ENCODE results near the gene TAS2R5. TPM values are rescaled to one million over a fixed set of nuclear protein-coding genes. Genes with fewer than 3 reads are reported as not detected.

Gene TAS2R5
- total RNA-seq, 1 experiment from 2014 or later, result 0.77 TPM

DNA sequence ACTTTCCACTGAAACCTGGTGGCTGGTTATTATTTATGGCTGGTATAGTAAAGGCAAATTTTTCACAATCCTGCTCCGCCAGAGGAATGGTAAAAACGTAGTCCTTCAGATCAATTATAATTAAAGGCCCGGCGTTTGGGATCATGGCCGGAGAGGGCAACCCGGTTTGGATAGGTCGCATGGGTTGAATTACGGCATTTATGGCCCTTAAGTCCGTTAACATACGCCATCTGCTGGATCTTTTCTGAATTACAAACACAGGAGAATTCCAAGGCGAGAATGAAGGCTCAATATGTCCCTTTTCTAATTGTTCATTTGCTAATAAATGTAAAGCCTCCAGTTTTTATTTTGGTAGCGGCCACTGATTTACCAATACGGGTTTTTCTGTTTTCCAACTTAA lies 37.4 kb upstream of the TAS2R5 start:
- no TSS peak for BruUV-seq (replicated peaks)
- Histone ChIP-seq H3K27me3 (ENCODE audit: control insufficient read depth, insufficient read depth, low read length) (no peaks in the 10 kb centered on the region), H3K27ac (ENCODE audit: low read length) (no peak overlapping the region), H3K36me3 (ENCODE audit: control insufficient read depth, insufficient read depth, low read length) (peaks cover 33% of the 10 kb centered on the region), H3K9me3 (ENCODE audit: control insufficient read depth, insufficient read depth, low read depth, low read length) (peaks cover 23% of the 10 kb centered on the region), H3K4me3 (ENCODE audit: low read depth in 2 of 2, low read length in 2 of 2) (no peak overlapping the region), H3K4me1 (ENCODE audit: control insufficient read depth, insufficient read depth, low read length) (no peaks in the 10 kb centered on the region)
- TF ChIP-seq SIN3A (IDR thresholded peaks at IDR 0.05; ENCODE audit: borderline replicate concordance, insufficient read depth, low read depth, low read length), result no peak
- TF ChIP-seq TCF7L2 (IDR thresholded peaks at IDR 0.05; ENCODE audit: low read depth, low read length), result no peak
- TF ChIP-seq, protein P1, sequence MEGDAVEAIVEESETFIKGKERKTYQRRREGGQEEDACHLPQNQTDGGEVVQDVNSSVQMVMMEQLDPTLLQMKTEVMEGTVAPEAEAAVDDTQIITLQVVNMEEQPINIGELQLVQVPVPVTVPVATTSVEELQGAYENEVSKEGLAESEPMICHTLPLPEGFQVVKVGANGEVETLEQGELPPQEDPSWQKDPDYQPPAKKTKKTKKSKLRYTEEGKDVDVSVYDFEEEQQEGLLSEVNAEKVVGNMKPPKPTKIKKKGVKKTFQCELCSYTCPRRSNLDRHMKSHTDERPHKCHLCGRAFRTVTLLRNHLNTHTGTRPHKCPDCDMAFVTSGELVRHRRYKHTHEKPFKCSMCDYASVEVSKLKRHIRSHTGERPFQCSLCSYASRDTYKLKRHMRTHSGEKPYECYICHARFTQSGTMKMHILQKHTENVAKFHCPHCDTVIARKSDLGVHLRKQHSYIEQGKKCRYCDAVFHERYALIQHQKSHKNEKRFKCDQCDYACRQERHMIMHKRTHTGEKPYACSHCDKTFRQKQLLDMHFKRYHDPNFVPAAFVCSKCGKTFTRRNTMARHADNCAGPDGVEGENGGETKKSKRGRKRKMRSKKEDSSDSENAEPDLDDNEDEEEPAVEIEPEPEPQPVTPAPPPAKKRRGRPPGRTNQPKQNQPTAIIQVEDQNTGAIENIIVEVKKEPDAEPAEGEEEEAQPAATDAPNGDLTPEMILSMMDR (IDR thresholded peaks at IDR 0.05), result peak; percentile 66
- ATAC-seq (no peak), DNase-seq (ENCODE audit: low read depth, low spot score) (no peak)
- ChIA-PET CTCF (no interaction called here), POLR2A (no interaction called here)
- intact Hi-C loops (cut with micrococcal nuclease; ENCODE audit: unreplicated experiment) (no loop called here), in situ Hi-C loops (cut with HindIII; ENCODE audit: low pct_unique_long_range_greater_than_20kb, low sequenced_read_pairs) (no loop called here)

DNA sequence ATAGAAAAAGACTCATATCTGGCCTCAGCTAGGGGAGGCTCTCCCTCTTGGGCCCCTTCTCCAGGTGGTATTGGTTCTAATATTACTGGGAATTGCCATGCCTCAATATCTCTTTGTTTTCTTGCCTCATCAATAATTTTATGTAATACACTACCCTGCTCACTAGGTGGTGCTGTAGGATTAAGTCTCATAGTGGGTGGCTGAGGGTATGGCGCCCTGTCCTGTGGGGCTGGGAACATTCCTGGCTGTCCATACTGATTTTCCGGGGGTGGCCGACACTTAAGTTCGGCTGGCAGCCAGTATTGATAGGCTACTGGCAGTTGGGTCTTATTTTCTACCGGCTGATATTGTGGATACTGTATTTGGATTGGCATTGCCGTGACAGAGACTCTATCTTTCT lies 35.1 kb upstream of the TAS2R5 start:
- H3K4me3 ChIP-seq (ENCODE audit: low read depth in 2 of 2, low read length in 2 of 2), result no peak overlapping the region
- peaks cover 21% of the 10 kb centered on the region for H3K36me3 ChIP-seq (ENCODE audit: control insufficient read depth, insufficient read depth, low read length)
- intact Hi-C loops (cut with micrococcal nuclease; ENCODE audit: unreplicated experiment), result no loop called here
- no peaks in the 10 kb centered on the region for H3K4me1 ChIP-seq (ENCODE audit: control insufficient read depth, insufficient read depth, low read length)
- BruUV-seq (replicated peaks), result no TSS peak
- DNase-seq (ENCODE audit: low read depth, low spot score) (no peak), ATAC-seq (peak; percentile 58; the same call in 1 of the 2 replicates)
- in situ Hi-C loops (cut with HindIII; ENCODE audit: low pct_unique_long_range_greater_than_20kb, low sequenced_read_pairs), result no loop called here
- CTCF ChIA-PET, result no interaction called here
- no peak overlapping the region for H3K27ac ChIP-seq (ENCODE audit: low read length)
- POLR2A ChIA-PET, result no interaction called here
- peaks cover 19% of the 10 kb centered on the region for H3K9me3 ChIP-seq (ENCODE audit: control insufficient read depth, insufficient read depth, low read depth, low read length)
- TF ChIP-seq POLR2AphosphoS5 (IDR thresholded peaks at IDR 0.05; ENCODE audit: low read depth, low read length) (no peak), SIN3A (IDR thresholded peaks at IDR 0.05; ENCODE audit: borderline replicate concordance, insufficient read depth, low read depth, low read length) (no peak), TCF7L2 (IDR thresholded peaks at IDR 0.05; ENCODE audit: low read depth, low read length) (no peak)
- TF ChIP-seq, protein P2, sequence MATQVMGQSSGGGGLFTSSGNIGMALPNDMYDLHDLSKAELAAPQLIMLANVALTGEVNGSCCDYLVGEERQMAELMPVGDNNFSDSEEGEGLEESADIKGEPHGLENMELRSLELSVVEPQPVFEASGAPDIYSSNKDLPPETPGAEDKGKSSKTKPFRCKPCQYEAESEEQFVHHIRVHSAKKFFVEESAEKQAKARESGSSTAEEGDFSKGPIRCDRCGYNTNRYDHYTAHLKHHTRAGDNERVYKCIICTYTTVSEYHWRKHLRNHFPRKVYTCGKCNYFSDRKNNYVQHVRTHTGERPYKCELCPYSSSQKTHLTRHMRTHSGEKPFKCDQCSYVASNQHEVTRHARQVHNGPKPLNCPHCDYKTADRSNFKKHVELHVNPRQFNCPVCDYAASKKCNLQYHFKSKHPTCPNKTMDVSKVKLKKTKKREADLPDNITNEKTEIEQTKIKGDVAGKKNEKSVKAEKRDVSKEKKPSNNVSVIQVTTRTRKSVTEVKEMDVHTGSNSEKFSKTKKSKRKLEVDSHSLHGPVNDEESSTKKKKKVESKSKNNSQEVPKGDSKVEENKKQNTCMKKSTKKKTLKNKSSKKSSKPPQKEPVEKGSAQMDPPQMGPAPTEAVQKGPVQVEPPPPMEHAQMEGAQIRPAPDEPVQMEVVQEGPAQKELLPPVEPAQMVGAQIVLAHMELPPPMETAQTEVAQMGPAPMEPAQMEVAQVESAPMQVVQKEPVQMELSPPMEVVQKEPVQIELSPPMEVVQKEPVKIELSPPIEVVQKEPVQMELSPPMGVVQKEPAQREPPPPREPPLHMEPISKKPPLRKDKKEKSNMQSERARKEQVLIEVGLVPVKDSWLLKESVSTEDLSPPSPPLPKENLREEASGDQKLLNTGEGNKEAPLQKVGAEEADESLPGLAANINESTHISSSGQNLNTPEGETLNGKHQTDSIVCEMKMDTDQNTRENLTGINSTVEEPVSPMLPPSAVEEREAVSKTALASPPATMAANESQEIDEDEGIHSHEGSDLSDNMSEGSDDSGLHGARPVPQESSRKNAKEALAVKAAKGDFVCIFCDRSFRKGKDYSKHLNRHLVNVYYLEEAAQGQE (IDR thresholded peaks at IDR 0.05; ENCODE audit: insufficient read depth in 1 of 2, low read depth in 2 of 2, low read length in 1 of 2), result no peak
- TF ChIP-seq, protein P1 (IDR thresholded peaks at IDR 0.05), result peak; percentile 73
- no peaks in the 10 kb centered on the region for H3K27me3 ChIP-seq (ENCODE audit: control insufficient read depth, insufficient read depth, low read length)

Measured in Panc1 (cell line).